PC-3 (cell line): ENCODE measurements around the gene DHX38. TPM values are rescaled to one million over a fixed set of nuclear protein-coding genes. Genes with fewer than 3 reads are reported as not detected.
A peak's percentile ranks its signal among the peaks of the same experiment; 100 is the strongest.

Experiments
- ATAC-seq: fragments of 200-7000 bp; cut with Tn5 transposase; 2 replicates; pipeline ENCODE4 v1.9.1; 2020; ENCODE audit warnings: mild to moderate bottlenecking, moderate library complexity
- BruUV-seq: library from RNA; stranded (reverse); fragments of 400-500 nt; replicated peaks from 2 replicates; lab custom pipeline; 2021; lab: Mats Ljungman, UMichigan
- CTCF ChIA-PET: fragments of 300-600 bp; sonication (Branson Sonifier 250); formaldehyde crosslinking; loops from one replicate; lab custom pipeline; 2022; ENCODE audit warnings: antibody characterized with exemption; lab: Charles Lee
- POLR2A ChIA-PET: fragments of 300-600 bp; sonication (Branson Sonifier 250); formaldehyde crosslinking; loops from one replicate; lab custom pipeline; 2022; ENCODE audit warnings: antibody characterized with exemption; ENCODE audit not compliant: unreplicated experiment; lab: Charles Lee
- DNase-seq: peaks from one replicate; pipeline ENCODE4 v3.0.0-alpha.2; 2015
- H2AFZ ChIP-seq: fragments of 300-600 bp; sonication (generic); 2 replicates; pipeline ENCODE4 v1.6.0; 2016; ENCODE audit warnings: antibody characterized with exemption, low read length
- H3F3A ChIP-seq: fragments of 300-600 bp; sonication (generic); one replicate; pipeline ENCODE4 v1.6.0; 2017; ENCODE audit warnings: antibody characterized with exemption, low read length, control low read depth, mild to moderate bottlenecking; ENCODE audit not compliant: unreplicated experiment
- H3K27ac ChIP-seq: fragments of 300-600 bp; sonication (generic); 2 replicates; pipeline ENCODE4 v1.5.1; 2016; ENCODE audit warnings: mild to moderate bottlenecking, low read length
- H3K27me3 ChIP-seq: fragments of 300-600 bp; sonication (generic); 2 replicates; pipeline ENCODE4 v1.6.1; 2016; ENCODE audit warnings: low read length, mixed read lengths
- H3K36me3 ChIP-seq: fragments of 300-600 bp; sonication (generic); 2 replicates; pipeline ENCODE4 v1.6.1; 2016; ENCODE audit warnings: low read depth, mixed run types, low read length, mixed read lengths
- H3K4me1 ChIP-seq: fragments of 300-600 bp; sonication (generic); 2 replicates; pipeline ENCODE4 v1.5.1; 2016; ENCODE audit warnings: low read length; ENCODE audit not compliant: insufficient read depth
- H3K4me2 ChIP-seq: fragments of 300-600 bp; sonication (generic); 2 replicates; pipeline ENCODE4 v1.6.0; 2016; ENCODE audit warnings: low read length
- H3K4me3 ChIP-seq: fragments of 300-600 bp; sonication (generic); 2 replicates; pipeline ENCODE4 v1.5.1; 2016; ENCODE audit warnings: mild to moderate bottlenecking, low read length, mixed read lengths
- H3K79me2 ChIP-seq: fragments of 300-600 bp; sonication (generic); 2 replicates; pipeline ENCODE4 v1.6.1; 2017; ENCODE audit warnings: low read length, mixed read lengths
- H3K9ac ChIP-seq: fragments of 300-600 bp; sonication (generic); 2 replicates; pipeline ENCODE4 v1.6.0; 2016; ENCODE audit warnings: mild to moderate bottlenecking, low read length
- H3K9me2 ChIP-seq: fragments of 300-600 bp; sonication (generic); replicated peaks from 2 replicates; pipeline ENCODE4 v1.6.1; 2016; ENCODE audit warnings: mixed run types, low read length, mixed read lengths
- H3K9me3 ChIP-seq: fragments of 300-600 bp; sonication (generic); 2 replicates; pipeline ENCODE4 v1.6.1; 2016; ENCODE audit warnings: low read length, mixed read lengths
- H4K20me1 ChIP-seq: fragments of 300-600 bp; sonication (generic); 2 replicates; pipeline ENCODE4 v1.6.1; 2016; ENCODE audit warnings: low read length, mixed read lengths
- EZH2 ChIP-seq: fragments of 300-600 bp; sonication (generic); IDR thresholded peaks from one replicate; pipeline ENCODE4 v1.6.1; 2017; ENCODE audit warnings: antibody characterized with exemption, mild to moderate bottlenecking, low read length; ENCODE audit not compliant: unreplicated experiment
- EZH2phosphoT487 ChIP-seq: fragments of 300-600 bp; sonication (generic); IDR thresholded peaks from 2 replicates; pipeline ENCODE4 v1.6.1; 2018; ENCODE audit warnings: mild to moderate bottlenecking, antibody characterized with exemption, low read length, borderline replicate concordance
- intact Hi-C: fragments of 100-400 bp; cut with micrococcal nuclease; formaldehyde crosslinking; loops from 2 replicates; pipeline ENCODE4 v1.9.0; 2023
- total RNA-seq: library from RNA; depleted of rRNA; stranded (reverse); fragments of >200 nt; gene quantifications from 2 replicates; pipeline ENCODE4 v1.2.3, GENCODE V29; 2014
- TF ChIP-seq, protein P1 (sequence below): fragments of 300-600 bp; sonication (generic); conservative IDR thresholded peaks from 2 replicates; pipeline ENCODE4 v1.5.1; 2017; ENCODE audit warnings: antibody characterized with exemption, low read depth, mild to moderate bottlenecking, low read length

The DHX38 gene
- total RNA-seq, 1 experiment from 2014 or later: 61.2 TPM

DNA sequence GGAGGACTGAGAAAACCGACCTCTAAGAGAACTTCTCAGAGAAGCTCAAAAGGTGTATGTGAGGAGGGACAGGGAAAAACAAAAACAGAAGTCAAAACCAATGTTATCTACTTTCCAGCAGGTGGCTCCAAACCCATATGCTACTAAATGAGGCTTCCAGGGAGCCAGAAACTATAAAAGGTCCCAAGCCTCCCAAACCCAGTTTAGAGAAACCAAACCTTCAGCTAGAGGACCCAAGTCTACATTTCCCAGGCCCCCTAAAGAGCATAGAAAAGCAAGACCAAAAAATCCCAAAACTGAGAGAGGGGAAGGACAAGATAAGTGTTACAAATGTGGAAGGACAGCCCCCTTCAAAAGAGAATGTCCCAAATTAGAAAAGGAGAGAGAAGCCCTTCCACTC is 26.9 kb upstream of the DHX38 start:
- no TSS peak for BruUV-seq
- no peak overlapping the region for H3K27ac ChIP-seq
- no peak overlapping the region for H3K4me2 ChIP-seq
- no peaks in the 10 kb centered on the region for H3K4me1 ChIP-seq
- DNase-seq (peak; percentile 42), ATAC-seq (peak; percentile 70)
- H3K36me3 ChIP-seq: no peaks in the 10 kb centered on the region
- H4K20me1 ChIP-seq: no peaks in the 10 kb centered on the region
- POLR2A ChIA-PET: no interaction called here
- no peaks in the 10 kb centered on the region for H3K9me3 ChIP-seq
- intact Hi-C loops: loop anchor here (1.0 kb wide), 1 partner anchor 33 kb away; no protein-coding TSS in a partner anchor
- no peaks in the 10 kb centered on the region for H3K79me2 ChIP-seq
- no peak overlapping the region for H2AFZ ChIP-seq
- no peak for TF ChIP-seq EZH2
- TF ChIP-seq, protein P1, sequence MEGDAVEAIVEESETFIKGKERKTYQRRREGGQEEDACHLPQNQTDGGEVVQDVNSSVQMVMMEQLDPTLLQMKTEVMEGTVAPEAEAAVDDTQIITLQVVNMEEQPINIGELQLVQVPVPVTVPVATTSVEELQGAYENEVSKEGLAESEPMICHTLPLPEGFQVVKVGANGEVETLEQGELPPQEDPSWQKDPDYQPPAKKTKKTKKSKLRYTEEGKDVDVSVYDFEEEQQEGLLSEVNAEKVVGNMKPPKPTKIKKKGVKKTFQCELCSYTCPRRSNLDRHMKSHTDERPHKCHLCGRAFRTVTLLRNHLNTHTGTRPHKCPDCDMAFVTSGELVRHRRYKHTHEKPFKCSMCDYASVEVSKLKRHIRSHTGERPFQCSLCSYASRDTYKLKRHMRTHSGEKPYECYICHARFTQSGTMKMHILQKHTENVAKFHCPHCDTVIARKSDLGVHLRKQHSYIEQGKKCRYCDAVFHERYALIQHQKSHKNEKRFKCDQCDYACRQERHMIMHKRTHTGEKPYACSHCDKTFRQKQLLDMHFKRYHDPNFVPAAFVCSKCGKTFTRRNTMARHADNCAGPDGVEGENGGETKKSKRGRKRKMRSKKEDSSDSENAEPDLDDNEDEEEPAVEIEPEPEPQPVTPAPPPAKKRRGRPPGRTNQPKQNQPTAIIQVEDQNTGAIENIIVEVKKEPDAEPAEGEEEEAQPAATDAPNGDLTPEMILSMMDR: peak; percentile 65
- no peak overlapping the region for H3K4me3 ChIP-seq
- no peaks in the 10 kb centered on the region for H3K9me2 ChIP-seq
- 0 out of 2 replicates have a peak, but pooled peaks cover 3% of the 10 kb centered on the region for H3K27me3 ChIP-seq
- no peaks in the 10 kb centered on the region for H3F3A ChIP-seq
- no peak overlapping the region for H3K9ac ChIP-seq
- CTCF ChIA-PET: no interaction called here

DNA sequence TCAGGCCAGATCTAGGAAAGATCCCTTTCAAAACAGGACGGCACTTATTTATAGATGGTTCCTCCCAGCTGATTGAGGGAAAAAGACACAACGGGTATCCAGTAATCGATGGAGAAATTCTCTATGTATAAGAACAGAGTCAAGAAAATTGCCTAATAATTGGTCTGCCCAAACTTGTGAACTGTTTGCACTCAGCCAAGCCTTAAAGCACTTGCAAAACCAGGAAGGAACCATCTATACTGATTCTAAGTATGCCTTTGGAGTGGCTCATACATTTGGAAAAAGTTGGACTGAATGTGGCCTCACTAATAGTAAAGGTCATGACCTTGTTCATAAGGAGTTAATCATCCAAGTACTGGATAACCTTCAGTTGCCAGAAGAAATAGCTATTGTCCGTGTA is 24.7 kb upstream of the DHX38 start:
- CTCF ChIA-PET: interaction anchor here (0.6 kb wide), 1 partner anchor 9 kb away, joined by 4 read pairs; no protein-coding TSS in a partner anchor
- no TSS peak for BruUV-seq
- no peak for ATAC-seq

DNA sequence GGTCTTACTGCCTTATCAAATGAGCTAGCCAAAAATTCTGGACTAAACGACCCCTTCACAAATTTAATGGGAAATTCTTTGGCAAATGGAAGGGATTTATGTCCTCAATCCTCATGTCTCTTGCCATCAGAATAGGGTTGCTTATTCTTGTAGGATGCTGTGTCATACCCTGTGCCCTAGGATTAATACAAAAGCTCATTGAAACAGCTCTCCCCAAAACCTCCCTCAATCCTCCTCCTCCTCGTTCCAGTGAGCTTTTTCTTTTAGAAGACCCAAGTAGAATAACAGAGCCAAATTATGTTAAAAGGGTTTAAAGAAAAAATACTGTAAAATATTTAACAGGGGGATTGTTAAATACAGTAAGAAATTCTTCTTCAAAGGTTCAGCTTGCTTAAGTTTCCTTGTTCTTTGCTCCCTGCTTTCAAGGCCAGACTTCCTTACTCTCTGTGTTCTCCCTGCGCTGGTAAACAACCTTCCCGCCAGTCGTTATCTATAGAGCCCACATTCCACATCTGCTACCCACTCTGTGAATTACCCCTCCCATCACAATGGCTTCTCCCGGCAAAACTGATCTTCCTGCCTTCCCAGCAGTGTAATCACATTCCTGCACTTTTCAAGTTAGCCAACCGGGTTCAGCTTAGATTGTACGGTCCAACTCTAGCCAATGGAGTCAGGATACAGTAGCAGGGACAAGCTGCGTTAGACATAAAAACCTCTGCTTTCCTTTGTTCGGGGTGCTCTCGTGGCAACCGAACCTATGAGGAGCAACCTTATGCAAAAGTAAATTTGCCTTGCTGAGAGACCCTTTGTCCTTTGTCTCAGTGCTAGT is 20.9 kb upstream of the DHX38 start:
- Histone ChIP-seq H3K4me1 (no peaks in the 10 kb centered on the region), H3K36me3 (no peaks in the 10 kb centered on the region), H3K9me3 (no peaks in the 10 kb centered on the region), H3F3A (no peaks in the 10 kb centered on the region), H3K27me3 (no peaks in the 10 kb centered on the region), H4K20me1 (no peaks in the 10 kb centered on the region), H3K4me3 (no peak overlapping the region), H3K4me2 (no peak overlapping the region), H2AFZ (no peak overlapping the region), H3K27ac (no peak overlapping the region), H3K9me2 (no peaks in the 10 kb centered on the region), H3K79me2 (no peaks in the 10 kb centered on the region), H3K9ac (no peak overlapping the region)
- no peak for ATAC-seq
- no TSS peak for BruUV-seq
- no peak for TF ChIP-seq EZH2phosphoT487
- no peak for TF ChIP-seq EZH2
- TF ChIP-seq, protein P1: no peak
- CTCF ChIA-PET: no interaction called here
- no peak for DNase-seq
- POLR2A ChIA-PET: no interaction called here
- intact Hi-C loops: no loop called here

More for the DNA sequence above, 24.7 kb upstream of the DHX38 start:
- H3K4me2 ChIP-seq: no peak overlapping the region
- H3K36me3 ChIP-seq: no peaks in the 10 kb centered on the region
- intact Hi-C loops: no loop called here
- H3K9me2 ChIP-seq: no peaks in the 10 kb centered on the region
- H3K27me3 ChIP-seq: no peaks in the 10 kb centered on the region
- H3F3A ChIP-seq: no peaks in the 10 kb centered on the region
- no peaks in the 10 kb centered on the region for H4K20me1 ChIP-seq
- H3K27ac ChIP-seq: no peak overlapping the region
- no peaks in the 10 kb centered on the region for H3K9me3 ChIP-seq
- no peaks in the 10 kb centered on the region for H3K79me2 ChIP-seq
- H3K4me1 ChIP-seq: no peaks in the 10 kb centered on the region
- H3K4me3 ChIP-seq: no peak overlapping the region
- POLR2A ChIA-PET: no interaction called here
- H2AFZ ChIP-seq: no peak overlapping the region
- TF ChIP-seq, protein P1: no peak
- TF ChIP-seq EZH2 (no peak), EZH2phosphoT487 (no peak)
- H3K9ac ChIP-seq: no peak overlapping the region
- no peak for DNase-seq
